IgD-negative memory B cell (primary cell): ENCODE measurements around the gene ASF1A. TPM values are rescaled to one million over a fixed set of nuclear protein-coding genes. Genes with fewer than 3 reads are reported as not detected.

ENCODE experiments used
- H3K27ac Mint-ChIP-seq, 3 donors: one replicate each; pipeline ENCODE4 v1.8.0; 2020 to 2022; ENCODE audit warnings: mild to moderate bottlenecking in 3 of 3, mixed read lengths in 3 of 3, moderate library complexity in 1 of 3
- H3K27me3 Mint-ChIP-seq: one replicate; pipeline ENCODE4 v1.8.0; 2021; ENCODE audit warnings: mixed read lengths
- H3K36me3 Mint-ChIP-seq: one replicate; pipeline ENCODE4 v1.8.0; 2020; ENCODE audit warnings: mild to moderate bottlenecking, mixed read lengths
- H3K4me1 Mint-ChIP-seq, 3 donors: one replicate each; pipeline ENCODE4 v1.8.0; 2020 to 2022; ENCODE audit warnings: mixed read lengths in 3 of 3, mild to moderate bottlenecking in 1 of 3
- H3K4me3 Mint-ChIP-seq, 4 donors: one replicate each; pipeline ENCODE4 v1.8.0; 2020 to 2022; ENCODE audit warnings: mild to moderate bottlenecking in 4 of 4, mixed read lengths in 4 of 4, moderate library complexity in 3 of 4
- H3K9me3 Mint-ChIP-seq, 3 donors: one replicate each; pipeline ENCODE4 v1.8.0; 2020 to 2021; ENCODE audit warnings: mixed read lengths in 3 of 3, mild to moderate bottlenecking in 1 of 3
- polyA plus RNA-seq: library from polyadenylated mRNA; unstranded; fragments of 300-500 nt; fragmentation: Illumina TruSeq; gene quantifications from one replicate; pipeline ENCODE4 v1.2.3, GENCODE V29; 2021

The ASF1A gene
- polyA plus RNA-seq, 1 donor from 2014 or later: 46.2 TPM

DNA sequence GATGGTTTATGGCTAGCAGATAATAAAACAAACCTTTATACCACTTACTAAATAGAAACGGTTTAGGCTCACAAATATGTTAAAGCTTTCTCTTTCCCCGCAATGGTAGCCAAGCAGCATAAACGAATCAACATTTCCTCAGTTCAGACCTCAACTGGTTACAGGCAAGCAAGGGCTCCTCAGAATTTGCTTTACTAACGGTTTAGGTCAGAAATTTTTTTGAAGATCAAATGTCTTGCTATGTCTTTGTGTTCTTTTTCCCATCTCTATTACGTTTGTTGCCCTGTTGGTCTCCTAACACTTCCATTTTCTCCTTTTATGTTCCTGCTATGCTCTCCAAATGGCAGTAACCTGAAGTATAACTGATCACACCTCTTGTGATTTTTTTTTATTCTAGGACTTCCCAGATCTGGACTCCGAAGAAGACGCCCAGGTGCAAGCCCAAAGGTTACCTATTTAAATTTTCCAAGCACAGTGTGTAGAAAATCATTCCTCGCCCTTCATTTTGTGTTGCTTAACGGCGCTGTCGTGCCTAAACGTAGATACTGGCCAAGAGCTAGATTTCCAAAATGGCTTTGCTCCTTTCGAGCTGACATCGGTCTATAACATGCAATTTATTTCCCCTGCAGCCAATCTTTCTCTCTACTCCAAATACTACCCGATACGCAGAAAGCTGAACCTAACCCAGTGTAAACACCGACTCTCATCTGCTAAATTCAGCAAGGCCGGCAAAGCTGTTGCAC is 717 bp upstream of the ASF1A start:
- H3K4me3 Mint-ChIP-seq: peak overlapping the region; percentile 95 to 100 (median 100)
- no peaks in the 10 kb centered on the region for H3K36me3 Mint-ChIP-seq
- H3K4me1 Mint-ChIP-seq: peaks cover 34 to 56% (median 44%) of the 10 kb centered on the region in 3 donors
- H3K27me3 Mint-ChIP-seq: no peaks in the 10 kb centered on the region
- H3K27ac Mint-ChIP-seq: peak overlapping the region; percentile 91 to 99 (median 98)
- H3K9me3 Mint-ChIP-seq: no peaks in the 10 kb centered on the region

DNA sequence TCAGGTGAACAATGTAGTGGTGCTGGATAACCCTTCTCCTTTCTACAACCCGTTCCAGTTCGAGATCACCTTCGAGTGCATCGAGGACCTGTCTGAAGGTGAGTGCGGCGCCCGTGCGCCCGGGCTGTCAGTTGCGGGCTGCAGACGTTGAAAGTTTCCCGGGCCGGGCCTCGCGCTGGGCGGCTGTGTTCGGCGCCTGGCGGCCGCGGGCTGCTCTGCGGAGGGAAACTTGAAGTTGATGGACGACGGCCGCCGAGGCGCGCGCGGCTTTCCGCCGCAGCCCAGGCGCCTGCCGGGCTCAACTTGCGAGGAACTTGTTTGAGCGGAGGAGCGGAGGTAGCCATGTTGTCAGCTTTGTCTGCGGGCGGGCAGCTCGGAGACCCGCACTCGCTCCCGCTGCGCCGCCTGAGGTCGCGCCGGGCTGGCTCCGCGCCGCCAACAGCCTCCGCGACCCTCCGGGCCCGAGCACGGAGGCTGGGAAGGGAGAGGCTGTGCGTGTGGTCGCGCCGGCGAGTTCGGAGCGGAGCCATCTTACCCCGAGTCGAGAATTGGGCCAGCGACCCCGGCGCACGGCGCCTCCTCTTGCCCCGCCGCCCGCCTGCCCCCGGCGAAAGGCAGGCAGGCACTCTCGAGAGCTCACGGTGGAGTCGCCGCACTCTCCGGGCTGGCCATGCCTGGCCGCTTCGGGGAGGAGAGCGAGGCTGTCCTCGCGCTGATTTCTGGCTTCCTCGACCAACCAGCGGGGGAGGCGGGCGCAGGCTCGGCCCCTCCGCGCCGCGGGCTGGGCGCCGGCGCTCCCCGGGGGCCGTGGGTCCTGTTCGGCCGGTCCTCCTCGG is 691 bp downstream of the ASF1A start:
- peaks cover 42 to 53% (median 45%) of the 10 kb centered on the region in 3 donors for H3K4me1 Mint-ChIP-seq
- no peaks in the 10 kb centered on the region for H3K27me3 Mint-ChIP-seq
- H3K27ac Mint-ChIP-seq: peak overlapping the region; percentile 91 to 99 (median 98)
- peak overlapping the region; percentile 95 to 100 (median 100) for H3K4me3 Mint-ChIP-seq
- H3K36me3 Mint-ChIP-seq: no peaks in the 10 kb centered on the region
- no peaks in the 10 kb centered on the region for H3K9me3 Mint-ChIP-seq

DNA sequence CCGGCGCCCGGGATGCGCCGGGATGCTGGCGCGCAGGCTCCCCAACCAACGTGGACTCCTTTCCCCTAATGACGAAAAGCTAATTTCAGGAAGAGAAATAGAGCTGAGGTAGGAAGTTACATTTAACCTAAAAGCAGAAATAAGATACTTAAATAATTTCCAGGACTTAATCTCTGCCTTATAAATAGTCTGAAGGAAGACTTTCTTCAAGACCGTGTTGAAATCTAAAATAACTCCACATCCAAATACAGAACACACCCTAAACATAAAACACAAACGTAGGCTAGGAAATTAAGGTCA is 1.3 kb downstream of the ASF1A start:
- Mint-ChIP-seq H3K4me3 (peak overlapping the region; percentile 79 to 91 (median 86)), H3K9me3 (no peaks in the 10 kb centered on the region), H3K27ac (peak overlapping the region; percentile 63 to 88 (median 69)), H3K4me1 (peaks cover 44 to 54% (median 49%) of the 10 kb centered on the region in 3 donors), H3K27me3 (no peaks in the 10 kb centered on the region), H3K36me3 (no peaks in the 10 kb centered on the region)

DNA sequence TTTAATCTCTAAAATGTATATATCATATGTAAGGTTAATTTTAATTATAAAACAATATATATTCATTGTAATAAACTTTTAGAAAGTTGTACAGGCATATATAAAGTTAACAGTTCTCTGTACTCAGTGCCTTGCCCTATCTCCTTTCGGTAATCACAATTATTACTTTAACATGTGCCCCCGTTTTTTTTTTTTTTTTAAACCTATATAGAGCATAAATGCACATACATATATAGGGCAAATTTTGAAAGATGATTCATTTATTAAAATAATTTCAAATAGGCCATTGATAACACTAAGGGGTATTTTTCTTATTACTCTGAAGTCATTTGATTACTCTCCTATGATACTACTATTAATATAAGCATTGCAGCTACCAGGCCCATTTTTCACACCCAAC is 1.9 kb downstream of the ASF1A start:
- Mint-ChIP-seq H3K4me1 (peaks cover 47 to 55% (median 54%) of the 10 kb centered on the region in 3 donors), H3K9me3 (no peaks in the 10 kb centered on the region), H3K4me3 (peak overlapping the region; percentile 16 to 88 (median 82)), H3K27me3 (no peaks in the 10 kb centered on the region), H3K36me3 (no peaks in the 10 kb centered on the region), H3K27ac (peak overlapping the region; percentile 40 to 88 (median 83))

GRCh38 chr6:118896339-118897136 is 2.6 kb downstream of the ASF1A start:
- Mint-ChIP-seq H3K4me3 (peak overlapping the region; percentile 16 to 88 (median 82)), H3K27ac (peak overlapping the region; percentile 40 to 88 (median 83)), H3K27me3 (no peaks in the 10 kb centered on the region), H3K4me1 (peaks cover 44 to 52% (median 51%) of the 10 kb centered on the region in 3 donors), H3K36me3 (no peaks in the 10 kb centered on the region), H3K9me3 (no peaks in the 10 kb centered on the region)

GRCh38 chr6:118897386-118897785 is 3.4 kb downstream of the ASF1A start:
- H3K4me3 Mint-ChIP-seq: peak overlapping the region in 1 of 4 donors; percentile 36
- H3K4me1 Mint-ChIP-seq: peaks cover 38 to 46% (median 44%) of the 10 kb centered on the region in 3 donors
- H3K9me3 Mint-ChIP-seq: no peaks in the 10 kb centered on the region
- peak overlapping the region in 1 of 3 donors; percentile 54 for H3K27ac Mint-ChIP-seq
- no peaks in the 10 kb centered on the region for H3K36me3 Mint-ChIP-seq
- no peaks in the 10 kb centered on the region for H3K27me3 Mint-ChIP-seq

DNA sequence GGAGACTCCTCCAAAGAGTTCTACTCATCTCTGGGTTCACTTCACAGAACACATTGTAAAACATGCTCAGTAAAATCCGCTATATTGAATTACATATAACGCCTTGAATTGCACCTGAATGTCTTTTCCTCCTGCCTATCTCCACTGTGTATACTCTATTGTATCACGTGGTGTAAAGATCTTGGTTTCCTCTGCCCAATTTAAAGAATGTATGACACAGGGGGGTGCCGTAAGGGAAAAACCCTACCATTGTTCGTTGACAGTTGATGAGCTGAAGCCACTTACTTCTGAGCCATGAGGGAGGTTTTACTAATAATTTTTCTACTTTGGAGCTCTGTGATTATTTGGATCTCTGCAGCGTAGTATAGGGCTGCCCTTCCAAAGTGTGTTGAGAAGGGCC is 6.0 kb downstream of the ASF1A start:
- Mint-ChIP-seq H3K4me1 (peaks cover 35 to 45% (median 36%) of the 10 kb centered on the region in 3 donors), H3K27ac (no peak overlapping the region), H3K27me3 (no peaks in the 10 kb centered on the region), H3K4me3 (no peak overlapping the region), H3K36me3 (no peaks in the 10 kb centered on the region), H3K9me3 (no peaks in the 10 kb centered on the region)

DNA sequence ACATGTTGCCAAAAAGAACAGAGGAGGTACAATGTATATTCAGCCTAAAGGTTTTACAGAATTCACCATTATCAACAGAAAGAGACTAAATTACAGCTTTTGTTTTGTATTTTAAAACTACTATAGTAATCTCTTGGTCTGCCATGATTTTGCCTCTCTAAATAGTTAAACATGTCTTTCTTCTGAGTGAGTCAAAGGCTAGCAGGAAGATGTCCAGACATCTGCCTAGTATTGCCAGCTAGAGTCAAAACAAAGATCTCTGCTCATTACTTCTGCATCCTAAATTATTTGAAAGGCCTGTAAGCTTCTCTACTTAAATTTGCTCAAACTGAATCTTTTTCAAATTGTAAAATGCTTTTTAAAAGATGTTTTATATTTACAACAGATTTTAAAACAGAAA is 8.8 kb downstream of the ASF1A start:
- no peak overlapping the region for H3K27ac Mint-ChIP-seq
- no peaks in the 10 kb centered on the region for H3K27me3 Mint-ChIP-seq
- H3K4me1 Mint-ChIP-seq: peaks cover 23 to 32% (median 31%) of the 10 kb centered on the region in 3 donors
- no peak overlapping the region for H3K4me3 Mint-ChIP-seq
- peaks cover 6% of the 10 kb centered on the region for H3K36me3 Mint-ChIP-seq
- no peaks in the 10 kb centered on the region for H3K9me3 Mint-ChIP-seq

DNA sequence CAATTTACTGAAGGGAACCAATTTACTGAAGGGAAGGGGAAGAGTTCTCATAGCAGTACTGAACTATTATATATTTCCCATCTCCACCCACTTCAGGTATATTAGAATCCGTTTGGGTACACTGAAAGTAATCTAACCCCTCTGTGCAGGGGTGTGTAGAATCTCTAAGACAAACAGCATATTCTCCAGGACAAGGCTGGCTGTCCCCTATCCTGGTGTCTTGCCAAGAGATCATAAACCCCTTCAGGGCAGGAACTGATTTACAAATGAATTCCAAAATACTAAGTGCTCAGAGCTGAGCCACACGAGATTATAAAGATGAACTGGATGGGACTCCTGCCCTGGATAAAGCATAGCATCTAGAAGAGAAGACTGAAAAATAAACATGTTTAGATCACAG is 9.2 kb downstream of the ASF1A start:
- H3K9me3 Mint-ChIP-seq: no peaks in the 10 kb centered on the region
- no peak overlapping the region for H3K27ac Mint-ChIP-seq
- H3K36me3 Mint-ChIP-seq: peaks cover 6% of the 10 kb centered on the region
- H3K4me1 Mint-ChIP-seq: peaks cover 23 to 31% (median 29%) of the 10 kb centered on the region in 3 donors
- H3K27me3 Mint-ChIP-seq: no peaks in the 10 kb centered on the region
- H3K4me3 Mint-ChIP-seq: no peak overlapping the region

- peak overlapping the region in 1 of 3 donors; percentile 18 for H3K27ac Mint-ChIP-seq
- no peaks in the 10 kb centered on the region for H3K9me3 Mint-ChIP-seq
- peaks cover 23 to 29% (median 28%) of the 10 kb centered on the region in 3 donors for H3K4me1 Mint-ChIP-seq
- H3K4me3 Mint-ChIP-seq: no peak overlapping the region
- peaks cover 6% of the 10 kb centered on the region for H3K36me3 Mint-ChIP-seq
- no peaks in the 10 kb centered on the region for H3K27me3 Mint-ChIP-seq
These were observed 9.7 kb downstream of the ASF1A start for GRCh38 chr6:118903691-118904090.

- Mint-ChIP-seq H3K9me3 (no peaks in the 10 kb centered on the region), H3K4me1 (peaks cover 13 to 17% (median 17%) of the 10 kb centered on the region in 3 donors), H3K4me3 (no peak overlapping the region), H3K27ac (no peak overlapping the region), H3K27me3 (no peaks in the 10 kb centered on the region), H3K36me3 (peaks cover 6% of the 10 kb centered on the region)
These were observed 11.1 kb downstream of the ASF1A start for GRCh38 chr6:118905084-118905483.

- Mint-ChIP-seq H3K4me1 (peaks cover 8 to 10% (median 9%) of the 10 kb centered on the region in 3 donors), H3K27me3 (no peaks in the 10 kb centered on the region), H3K27ac (no peak overlapping the region), H3K4me3 (no peak overlapping the region), H3K9me3 (no peaks in the 10 kb centered on the region), H3K36me3 (peaks cover 6% of the 10 kb centered on the region)
These were observed 11.9 kb downstream of the ASF1A start for GRCh38 chr6:118905851-118906250.

- peaks cover 6% of the 10 kb centered on the region for H3K36me3 Mint-ChIP-seq
- H3K27me3 Mint-ChIP-seq: no peaks in the 10 kb centered on the region
- H3K9me3 Mint-ChIP-seq: no peaks in the 10 kb centered on the region
- no peak overlapping the region for H3K4me3 Mint-ChIP-seq
- peaks cover 1 to 4% (median 2%) of the 10 kb centered on the region in 3 donors for H3K4me1 Mint-ChIP-seq
- H3K27ac Mint-ChIP-seq: no peak overlapping the region
These were observed 14.5 kb downstream of the ASF1A start for GRCh38 chr6:118908441-118908840.

- H3K36me3 Mint-ChIP-seq: peaks cover 7% of the 10 kb centered on the region
- no peaks in the 10 kb centered on the region for H3K27me3 Mint-ChIP-seq
- no peak overlapping the region for H3K4me3 Mint-ChIP-seq
- no peaks in the 10 kb centered on the region for H3K4me1 Mint-ChIP-seq
- H3K27ac Mint-ChIP-seq: no peak overlapping the region
- H3K9me3 Mint-ChIP-seq: no peaks in the 10 kb centered on the region
These were observed 18.7 kb downstream of the ASF1A start for GRCh38 chr6:118912646-118913045.

DNA sequence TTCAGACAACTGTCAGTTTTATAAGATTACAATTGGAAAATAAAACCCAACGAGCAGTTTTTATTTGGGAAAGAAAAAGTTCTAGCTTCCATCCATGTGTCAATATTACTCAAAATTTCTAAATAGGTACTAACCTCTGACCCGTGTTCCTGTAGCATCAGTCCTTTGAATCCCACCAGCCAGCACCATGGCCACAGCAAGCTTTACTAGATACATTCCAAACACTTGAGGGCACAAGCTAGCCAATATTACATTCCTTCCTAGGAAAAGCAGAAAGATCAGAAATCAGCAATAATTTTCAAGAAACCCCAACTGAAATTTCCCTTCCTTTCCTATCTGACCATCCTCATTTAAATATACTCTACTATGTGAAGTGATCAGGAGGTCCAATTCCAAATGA is 19.2 kb downstream of the ASF1A start:
- H3K36me3 Mint-ChIP-seq: peaks cover 7% of the 10 kb centered on the region
- no peak overlapping the region for H3K4me3 Mint-ChIP-seq
- no peaks in the 10 kb centered on the region for H3K4me1 Mint-ChIP-seq
- no peaks in the 10 kb centered on the region for H3K9me3 Mint-ChIP-seq
- H3K27me3 Mint-ChIP-seq: no peaks in the 10 kb centered on the region
- no peak overlapping the region for H3K27ac Mint-ChIP-seq
